B cell (primary cell): ENCODE data around the gene RHOU. TPM values are rescaled to one million over a fixed set of nuclear protein-coding genes. Genes with fewer than 3 reads are reported as not detected.
A peak's percentile ranks its signal among the peaks of the same experiment; 100 is the strongest.

Source experiments
- ATAC-seq: fragments of 200-7000 bp; cut with Tn5 transposase; one replicate; pipeline ENCODE4 v1.10.0; 2021; ENCODE audit warnings: low read depth, mild to moderate bottlenecking, moderate number of reproducible peaks, moderate library complexity
- CTCF ChIA-PET: fragments of 350-600 bp; sonication (Branson Sonifier 250); formaldehyde crosslinking; loops from one replicate; lab custom pipeline; 2021; ENCODE audit warnings: antibody characterized with exemption, inconsistent platforms; lab: Charles Lee
- POLR2A ChIA-PET: fragments of 350-600 bp; sonication (Branson Sonifier 250); formaldehyde crosslinking; loops from one replicate; lab custom pipeline; 2021; ENCODE audit warnings: antibody characterized with exemption; lab: Charles Lee
- DNase-seq: peaks from one replicate; pipeline ENCODE4 v3.0.0; 2013
- H2AFZ ChIP-seq: 2 replicates; pipeline ENCODE4 v1.6.1; 2012; ENCODE audit warnings: mild to moderate bottlenecking, low read depth, low read length; ENCODE audit not compliant: insufficient read depth, poor library complexity, severe bottlenecking
- H3K27ac ChIP-seq, 2 donors: 1 replicate in 1 of 2; 2 replicates in 1 of 2; pipeline ENCODE4 v1.5.1; 2012 to 2013; ENCODE audit warnings: low read length in 2 of 2, mild to moderate bottlenecking in 2 of 2, moderate library complexity in 1 of 2
- H3K27me3 ChIP-seq, 4 experiments: fragments of 200-600 bp in 1 of 4; sonication (generic) in 1 of 4; replicated peaks in 1 of 4; 1 replicate in 2 of 4; 2 replicates in 2 of 4; pipeline versions ENCODE4 v1.6.1 to v1.7.0; 2013 to 2016; ENCODE audit warnings: low read length in 3 of 4, mild to moderate bottlenecking in 2 of 4, mixed read lengths in 1 of 4, moderate library complexity in 1 of 4; ENCODE audit not compliant: insufficient read depth in 4 of 4, control insufficient read depth in 3 of 4; ENCODE audit errors: control extremely low read depth in 1 of 4
- H3K36me3 ChIP-seq, 2 experiments: replicated peaks in 1 of 2; 1 replicate in 1 of 2; 2 replicates in 1 of 2; pipeline versions ENCODE4 v1.6.1 to v1.7.1; 2013; ENCODE audit warnings: low read length in 1 of 2; ENCODE audit not compliant: insufficient read depth in 2 of 2, control insufficient read depth in 1 of 2; ENCODE audit errors: control extremely low read depth in 1 of 2, extremely low read depth in 1 of 2
- H3K4me1 ChIP-seq, 2 donors: fragments of 200-600 bp in 1 of 2; sonication (generic) in 1 of 2; 1 replicate in 1 of 2; 2 replicates in 1 of 2; pipeline versions ENCODE4 v1.5.1 to v1.6.1; 2013 to 2017; ENCODE audit warnings: low read length in 2 of 2; ENCODE audit not compliant: control insufficient read depth in 2 of 2, insufficient read depth in 2 of 2
- H3K4me2 ChIP-seq: replicated peaks from 2 replicates; pipeline ENCODE3; 2012; ENCODE audit warnings: mild to moderate bottlenecking, low read depth, low read length; ENCODE audit not compliant: poor library complexity, severe bottlenecking
- H3K4me3 ChIP-seq, 5 experiments: fragments of 200-600 bp in 1 of 5; sonication (generic) in 1 of 5; 1 replicate in 3 of 5; 2 replicates in 2 of 5; pipeline versions ENCODE4 v1.5.1 to v1.7.0; 2011 to 2016; ENCODE audit warnings: low read length in 4 of 5, mild to moderate bottlenecking in 4 of 5, low read depth in 2 of 5, control low read depth in 1 of 5, moderate library complexity in 1 of 5; ENCODE audit not compliant: insufficient read depth in 1 of 5; ENCODE audit errors: control extremely low read depth in 1 of 5, extremely low read depth in 1 of 5
- H3K79me2 ChIP-seq: fragments of 200-600 bp; sonication (generic); one replicate; pipeline ENCODE4 v1.6.0; 2016; ENCODE audit warnings: low read length; ENCODE audit not compliant: control insufficient read depth, insufficient read depth
- H3K9ac ChIP-seq: fragments of 200-600 bp; sonication (generic); 2 replicates; pipeline ENCODE4 v1.6.1; 2017; ENCODE audit warnings: mild to moderate bottlenecking, low read length, moderate library complexity
- H3K9me3 ChIP-seq, 3 donors: one replicate each; pipeline versions ENCODE4 v1.6.1 to v1.7.1; 2013; ENCODE audit warnings: low read length in 2 of 3; ENCODE audit not compliant: control insufficient read depth in 2 of 3, insufficient read depth in 1 of 3; ENCODE audit errors: control extremely low read depth in 1 of 3
- H4K20me1 ChIP-seq: 2 replicates; pipeline ENCODE4 v1.6.0; 2012; ENCODE audit warnings: mild to moderate bottlenecking, low read length; ENCODE audit not compliant: insufficient read depth, control insufficient read depth, poor library complexity, severe bottlenecking
- H3K27ac Mint-ChIP-seq: one replicate; pipeline ENCODE4 v1.8.0; 2021; ENCODE audit warnings: mixed read lengths
- H3K27me3 Mint-ChIP-seq: one replicate; pipeline ENCODE4 v1.8.0; 2021; ENCODE audit warnings: mixed read lengths
- H3K4me1 Mint-ChIP-seq: one replicate; pipeline ENCODE4 v1.8.0; 2021; ENCODE audit warnings: mixed read lengths
- H3K4me3 Mint-ChIP-seq: one replicate; pipeline ENCODE4 v1.8.0; 2021; ENCODE audit warnings: mixed read lengths
- H3K9me3 Mint-ChIP-seq: one replicate; pipeline ENCODE4 v1.8.0; 2022; ENCODE audit warnings: mixed read lengths; ENCODE audit not compliant: insufficient read depth
- EZH2 ChIP-seq: IDR thresholded peaks from 2 replicates; pipeline ENCODE4 v1.6.1; 2012; ENCODE audit warnings: borderline replicate concordance, low read depth, mild to moderate bottlenecking, moderate library complexity, low read length; ENCODE audit not compliant: insufficient read depth, poor library complexity, severe bottlenecking
- WGBS: methylation state at CpG from one replicate; pipeline ENCODE4 v1.1.5; 2013; ENCODE audit warnings: missing lambda C conversion rate; ENCODE audit not compliant: insufficient coverage; 5-methylcytosine and 5-hydroxymethylcytosine counted together
- intact Hi-C: fragments of 100-400 bp; cut with micrococcal nuclease; formaldehyde crosslinking; loops from one replicate; pipeline ENCODE4 v1.10.0; 2022
- polyA plus RNA-seq: library from polyadenylated mRNA; depleted of rRNA; stranded (reverse); fragments of >200 nt; gene quantifications from 2 replicates; pipeline ENCODE4 v1.2.3, GENCODE V29; 2012
- total RNA-seq, 2 donors: library from RNA; stranded (reverse); fragments of 120-200 nt in 1 of 2; gene quantifications; 1 replicate in 1 of 2; 2 replicates in 1 of 2; pipeline versions ENCODE4 v1.2.3 to v1.2.4, GENCODE V29; 2013 to 2022
- TF ChIP-seq, protein P1 (sequence below): fragments of 200-600 bp; IDR thresholded peaks from one replicate; pipeline ENCODE4 v1.8.0; 2022; ENCODE audit warnings: antibody characterized with exemption, mild to moderate bottlenecking

Gene RHOU
- total and polyA plus RNA-seq, 2 donors (not counting 1 experiment from before 2014, with no cell fraction given) = 0.12 TPM; not detected in 1

DNA sequence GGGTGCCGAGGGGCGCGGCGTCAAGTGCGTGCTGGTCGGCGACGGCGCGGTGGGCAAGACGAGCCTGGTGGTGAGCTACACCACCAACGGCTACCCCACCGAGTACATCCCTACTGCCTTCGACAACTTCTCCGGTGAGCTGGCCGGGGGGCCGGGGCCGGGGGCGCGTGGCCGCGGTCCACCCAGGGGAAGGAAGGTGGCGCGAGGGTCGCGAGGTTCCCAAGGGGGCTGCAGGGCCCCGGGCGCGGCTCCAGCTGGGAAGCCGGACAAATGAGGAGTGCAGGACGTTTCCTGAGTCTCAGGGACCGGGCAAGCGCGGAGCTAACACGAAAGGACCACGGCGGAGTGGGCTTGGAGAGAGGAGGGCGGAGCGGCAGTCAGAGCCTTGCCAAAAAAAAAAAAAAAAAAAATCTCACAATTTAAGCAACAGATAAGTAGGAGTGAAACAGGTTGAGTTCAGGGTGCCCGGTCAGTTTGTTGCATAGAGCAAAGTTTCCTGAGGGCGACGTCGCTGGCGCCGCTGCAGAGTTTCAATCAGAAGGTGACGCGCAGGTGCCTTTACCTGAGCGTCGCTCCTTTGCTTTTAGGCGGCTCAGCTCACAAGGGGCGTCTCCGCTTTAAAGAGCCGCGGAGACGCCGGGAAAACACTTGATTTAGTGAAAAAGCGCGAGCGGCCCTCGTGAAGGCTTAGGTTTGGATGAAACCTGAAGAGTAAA, 750 bp downstream of the RHOU start:
- no peak overlapping the region for H3K27ac Mint-ChIP-seq
- ATAC-seq (no peak), DNase-seq (peak; percentile 18)
- Histone ChIP-seq H3K4me1 (peaks cover 13% of the 10 kb centered on the region in 2 donors), H3K9ac (peak overlapping the region; percentile 18), H3K27ac (no peak overlapping the region), H3K9me3 (no peaks in the 10 kb centered on the region), H2AFZ (peak overlapping the region; percentile 61), H3K36me3 (no peaks in the 10 kb centered on the region), H3K4me3 (peak overlapping the region in 1 of 5 experiments; percentile 17), H3K79me2 (no peaks in the 10 kb centered on the region), H3K27me3 (peaks cover 0 to 27% (median 17%) of the 10 kb centered on the region in 4 experiments), H4K20me1 (no peaks in the 10 kb centered on the region), H3K4me2 (peak overlapping the region; percentile 74)
- TF ChIP-seq, protein P1, sequence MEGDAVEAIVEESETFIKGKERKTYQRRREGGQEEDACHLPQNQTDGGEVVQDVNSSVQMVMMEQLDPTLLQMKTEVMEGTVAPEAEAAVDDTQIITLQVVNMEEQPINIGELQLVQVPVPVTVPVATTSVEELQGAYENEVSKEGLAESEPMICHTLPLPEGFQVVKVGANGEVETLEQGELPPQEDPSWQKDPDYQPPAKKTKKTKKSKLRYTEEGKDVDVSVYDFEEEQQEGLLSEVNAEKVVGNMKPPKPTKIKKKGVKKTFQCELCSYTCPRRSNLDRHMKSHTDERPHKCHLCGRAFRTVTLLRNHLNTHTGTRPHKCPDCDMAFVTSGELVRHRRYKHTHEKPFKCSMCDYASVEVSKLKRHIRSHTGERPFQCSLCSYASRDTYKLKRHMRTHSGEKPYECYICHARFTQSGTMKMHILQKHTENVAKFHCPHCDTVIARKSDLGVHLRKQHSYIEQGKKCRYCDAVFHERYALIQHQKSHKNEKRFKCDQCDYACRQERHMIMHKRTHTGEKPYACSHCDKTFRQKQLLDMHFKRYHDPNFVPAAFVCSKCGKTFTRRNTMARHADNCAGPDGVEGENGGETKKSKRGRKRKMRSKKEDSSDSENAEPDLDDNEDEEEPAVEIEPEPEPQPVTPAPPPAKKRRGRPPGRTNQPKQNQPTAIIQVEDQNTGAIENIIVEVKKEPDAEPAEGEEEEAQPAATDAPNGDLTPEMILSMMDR = no peak
- TF ChIP-seq EZH2 = no peak
- peak overlapping the region; percentile 56 for H3K4me3 Mint-ChIP-seq
- intact Hi-C loops = no loop called here
- no peaks in the 10 kb centered on the region for H3K9me3 Mint-ChIP-seq
- peaks cover 69% of the 10 kb centered on the region for H3K27me3 Mint-ChIP-seq
- ChIA-PET CTCF (interaction anchor here (2.2 kb wide), 1 partner anchor 491 kb away, joined by 9 read pairs; no protein-coding TSS in a partner anchor), POLR2A (no interaction called here)
- peaks cover 8% of the 10 kb centered on the region for H3K4me1 Mint-ChIP-seq
- 7% methylated on average over 52 of the region's 60 CpGs for WGBS

DNA sequence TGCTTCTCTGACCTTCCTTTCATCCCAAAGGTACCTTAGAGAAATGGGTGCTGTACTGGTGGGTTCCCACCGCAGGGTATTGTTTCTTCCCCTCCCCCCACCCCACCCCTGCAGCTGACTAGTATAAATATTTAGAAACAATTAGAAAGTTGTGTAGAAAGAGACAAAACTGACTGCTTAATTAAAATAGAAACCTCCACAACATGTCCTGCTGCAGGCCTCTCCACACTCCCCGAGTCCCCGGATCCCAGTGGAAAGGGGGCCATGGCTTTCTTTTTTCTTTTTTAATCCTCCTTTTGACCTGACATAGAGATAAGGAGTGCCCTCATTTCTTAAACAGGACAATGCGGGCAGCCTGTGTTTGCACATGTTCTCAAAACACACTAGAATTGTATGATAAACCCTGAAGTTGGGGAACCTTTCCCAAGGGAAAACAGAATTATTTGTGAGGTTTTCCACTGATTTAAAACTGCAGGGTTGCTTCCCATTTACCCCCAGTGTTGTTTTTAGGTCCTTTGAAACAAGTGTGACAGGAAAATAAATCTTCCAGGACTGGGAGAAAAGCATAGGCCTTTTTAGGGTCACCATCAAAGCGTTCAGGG, 1.7 kb downstream of the RHOU start:
- Mint-ChIP-seq H3K4me3 (peak overlapping the region; percentile 26), H3K4me1 (peaks cover 8% of the 10 kb centered on the region), H3K27me3 (peaks cover 63% of the 10 kb centered on the region), H3K9me3 (no peaks in the 10 kb centered on the region), H3K27ac (no peak overlapping the region)
- TF ChIP-seq, protein P1 = no peak
- TF ChIP-seq EZH2 = no peak
- Histone ChIP-seq H3K4me2 (no peak overlapping the region), H3K36me3 (no peaks in the 10 kb centered on the region), H3K27ac (no peak overlapping the region), H2AFZ (no peak overlapping the region), H3K27me3 (peaks cover 0 to 23% (median 17%) of the 10 kb centered on the region in 4 experiments), H3K9me3 (no peaks in the 10 kb centered on the region), H3K79me2 (no peaks in the 10 kb centered on the region), H3K4me3 (no peak overlapping the region), H4K20me1 (no peaks in the 10 kb centered on the region), H3K4me1 (peaks cover 13% of the 10 kb centered on the region in 2 donors), H3K9ac (no peak overlapping the region)
- ChIA-PET CTCF (no interaction called here), POLR2A (no interaction called here)
- DNase-seq (no peak), ATAC-seq (no peak)
- intact Hi-C loops = no loop called here
- 100% methylated on average over 1 of the region's 5 CpGs for WGBS
